CD14-positive monocyte (primary cell): ENCODE measurements around the gene KCNK1. TPM values are rescaled to one million over a fixed set of nuclear protein-coding genes. Genes with fewer than 3 reads are reported as not detected.

ENCODE experiments used
- DNase-seq, 3 donors: peaks; one replicate each; pipeline ENCODE4 v3.0.0-alpha.2; 2011 to 2022
- H2AFZ ChIP-seq: 2 replicates; pipeline ENCODE4 v1.6.0; 2012; ENCODE audit warnings: mild to moderate bottlenecking, low read depth, low read length, inconsistent platforms; ENCODE audit not compliant: insufficient read depth, poor library complexity, severe bottlenecking
- H3K27ac ChIP-seq, 2 donors: 1 replicate in 1 of 2; 2 replicates in 1 of 2; pipeline ENCODE4 v1.5.1; 2012 to 2013; ENCODE audit warnings: low read length in 2 of 2, control low read depth in 1 of 2, inconsistent platforms in 1 of 2, low read depth in 1 of 2, mild to moderate bottlenecking in 1 of 2
- H3K27me3 ChIP-seq, 2 donors: one replicate each; pipeline versions ENCODE4 v1.6.0 to v1.6.1; 2011 to 2013; ENCODE audit warnings: low read length in 2 of 2; ENCODE audit not compliant: control insufficient read depth in 2 of 2, insufficient read depth in 2 of 2
- H3K36me3 ChIP-seq, 2 donors: replicated peaks in 1 of 2; 1 replicate in 1 of 2; 2 replicates in 1 of 2; pipeline versions ENCODE4 v1.5.1 to v1.6.1; 2012 to 2013; ENCODE audit warnings: low read length in 2 of 2, control low read depth in 1 of 2, inconsistent platforms in 1 of 2, mild to moderate bottlenecking in 1 of 2; ENCODE audit not compliant: insufficient read depth in 2 of 2, control insufficient read depth in 1 of 2
- H3K4me1 ChIP-seq, 2 donors: 1 replicate in 1 of 2; 2 replicates in 1 of 2; pipeline versions ENCODE4 v1.5.1 to v1.6.1; 2012 to 2013; ENCODE audit warnings: low read length in 2 of 2, control low read depth in 1 of 2, inconsistent platforms in 1 of 2, mild to moderate bottlenecking in 1 of 2, moderate library complexity in 1 of 2; ENCODE audit not compliant: insufficient read depth in 2 of 2, control insufficient read depth in 1 of 2
- H3K4me2 ChIP-seq: replicated peaks from 2 replicates; pipeline ENCODE3; 2012; ENCODE audit warnings: low read length, moderate library complexity, mild to moderate bottlenecking; ENCODE audit not compliant: poor library complexity, severe bottlenecking; ENCODE audit errors: extremely low read depth
- H3K4me3 ChIP-seq, 3 experiments: fragments of 200-600 bp in 1 of 3; sonication (generic) in 1 of 3; replicated peaks in 1 of 3; 1 replicate in 2 of 3; 2 replicates in 1 of 3; pipeline ENCODE4 v1.5.1; 2011 to 2013; ENCODE audit warnings: low read length in 3 of 3, mild to moderate bottlenecking in 3 of 3, control low read depth in 2 of 3, low read depth in 2 of 3, inconsistent platforms in 1 of 3, moderate library complexity in 1 of 3
- H3K79me2 ChIP-seq: 2 replicates; pipeline ENCODE4 v1.6.0; 2012; ENCODE audit warnings: mild to moderate bottlenecking, control low read depth, inconsistent platforms, low read length, moderate library complexity; ENCODE audit not compliant: insufficient read depth
- H3K9ac ChIP-seq: 2 replicates; pipeline ENCODE4 v1.6.0; 2017; ENCODE audit warnings: low read length, mild to moderate bottlenecking; ENCODE audit not compliant: insufficient read depth, poor library complexity, severe bottlenecking
- H3K9me3 ChIP-seq, 2 donors: replicated peaks in 1 of 2; 1 replicate in 1 of 2; 2 replicates in 1 of 2; pipeline versions ENCODE4 v1.5.1 to v1.6.1; 2012 to 2013; ENCODE audit warnings: low read length in 2 of 2, control low read depth in 1 of 2; ENCODE audit not compliant: control insufficient read depth in 1 of 2, insufficient read depth in 1 of 2
- H4K20me1 ChIP-seq: 2 replicates; pipeline ENCODE4 v1.6.0; 2012; ENCODE audit warnings: mild to moderate bottlenecking, low read length, control low read depth, moderate library complexity; ENCODE audit not compliant: insufficient read depth
- H3K27ac Mint-ChIP-seq, 7 donors: one replicate each; pipeline ENCODE4 v1.8.0; 2020; ENCODE audit warnings: mild to moderate bottlenecking in 7 of 7, mixed read lengths in 7 of 7, moderate library complexity in 6 of 7, inconsistent platforms in 2 of 7
- H3K27me3 Mint-ChIP-seq, 3 donors: one replicate each; pipeline ENCODE4 v1.8.0; 2021 to 2022; ENCODE audit warnings: low read depth in 3 of 3, mild to moderate bottlenecking in 3 of 3, mixed read lengths in 3 of 3, moderate library complexity in 3 of 3, inconsistent platforms in 1 of 3
- H3K36me3 Mint-ChIP-seq, 2 donors: one replicate each; pipeline ENCODE4 v1.8.0; 2020; ENCODE audit warnings: mixed read lengths in 2 of 2, inconsistent platforms in 1 of 2, mild to moderate bottlenecking in 1 of 2
- H3K4me1 Mint-ChIP-seq: one replicate; pipeline ENCODE4 v1.8.0; 2020; ENCODE audit warnings: mild to moderate bottlenecking, mixed read lengths
- H3K4me3 Mint-ChIP-seq, 2 donors: one replicate each; pipeline ENCODE4 v1.8.0; 2020; ENCODE audit warnings: mild to moderate bottlenecking in 2 of 2, mixed read lengths in 2 of 2, moderate library complexity in 1 of 2
- H3K9me3 Mint-ChIP-seq, 7 donors: one replicate each; pipeline ENCODE4 v1.8.0; 2020 to 2022; ENCODE audit warnings: mixed read lengths in 7 of 7, mild to moderate bottlenecking in 6 of 7, moderate library complexity in 6 of 7, inconsistent platforms in 2 of 7
- CTCF ChIP-seq: fragments of 200-600 bp; IDR thresholded peaks from one replicate; pipeline ENCODE4 v1.8.0; 2022; ENCODE audit warnings: antibody characterized with exemption, mild to moderate bottlenecking
- WGBS: methylation state at CpG from one replicate; pipeline ENCODE4 v1.1.5; 2013; ENCODE audit warnings: missing lambda C conversion rate; ENCODE audit not compliant: insufficient coverage; 5-methylcytosine and 5-hydroxymethylcytosine counted together
- intact Hi-C, 2 donors: fragments of 100-400 bp; cut with micrococcal nuclease; formaldehyde crosslinking; loops; one replicate each; pipeline versions ENCODE4 v1.15.0 to v1.15.1; 2023
- polyA plus RNA-seq, 3 donors: library from polyadenylated mRNA; depleted of rRNA in 1 of 3; unstranded in 2 of 3; stranded (reverse) in 1 of 3; fragments of 300-500 nt in 2 of 3; fragments of >200 nt in 1 of 3; fragmentation: Illumina TruSeq in 2 of 3; gene quantifications; 1 replicate in 2 of 3; 2 replicates in 1 of 3; pipeline ENCODE4 v1.2.3, GENCODE V29; 2012 to 2021

The KCNK1 gene
- polyA plus RNA-seq, 3 donors = not detected

GRCh38 chr1:233664804-233665574, 51.1 kb downstream of the KCNK1 start:
- Histone ChIP-seq H3K79me2 (no peaks in the 10 kb centered on the region), H3K4me3 (no peak overlapping the region), H3K9me3 (no peaks in the 10 kb centered on the region), H4K20me1 (no peaks in the 10 kb centered on the region), H3K36me3 (no peaks in the 10 kb centered on the region), H3K27ac (no peak overlapping the region), H3K27me3 (no peaks in the 10 kb centered on the region), H2AFZ (no peak overlapping the region), H3K9ac (no peak overlapping the region), H3K4me2 (no peak overlapping the region), H3K4me1 (no peaks in the 10 kb centered on the region)
- Mint-ChIP-seq H3K36me3 (no peaks in the 10 kb centered on the region), H3K27me3 (peaks cover 0 to 2% (median 0%) of the 10 kb centered on the region in 3 donors), H3K9me3 (peaks cover 0 to 10% (median 3%) of the 10 kb centered on the region in 7 donors), H3K4me3 (no peak overlapping the region), H3K4me1 (no peaks in the 10 kb centered on the region), H3K27ac (no peak overlapping the region)
- intact Hi-C loops = no loop called here
- TF ChIP-seq CTCF = no peak
- WGBS = 93% methylated on average over 3 of the region's 5 CpGs
- no peak for DNase-seq

DNA sequence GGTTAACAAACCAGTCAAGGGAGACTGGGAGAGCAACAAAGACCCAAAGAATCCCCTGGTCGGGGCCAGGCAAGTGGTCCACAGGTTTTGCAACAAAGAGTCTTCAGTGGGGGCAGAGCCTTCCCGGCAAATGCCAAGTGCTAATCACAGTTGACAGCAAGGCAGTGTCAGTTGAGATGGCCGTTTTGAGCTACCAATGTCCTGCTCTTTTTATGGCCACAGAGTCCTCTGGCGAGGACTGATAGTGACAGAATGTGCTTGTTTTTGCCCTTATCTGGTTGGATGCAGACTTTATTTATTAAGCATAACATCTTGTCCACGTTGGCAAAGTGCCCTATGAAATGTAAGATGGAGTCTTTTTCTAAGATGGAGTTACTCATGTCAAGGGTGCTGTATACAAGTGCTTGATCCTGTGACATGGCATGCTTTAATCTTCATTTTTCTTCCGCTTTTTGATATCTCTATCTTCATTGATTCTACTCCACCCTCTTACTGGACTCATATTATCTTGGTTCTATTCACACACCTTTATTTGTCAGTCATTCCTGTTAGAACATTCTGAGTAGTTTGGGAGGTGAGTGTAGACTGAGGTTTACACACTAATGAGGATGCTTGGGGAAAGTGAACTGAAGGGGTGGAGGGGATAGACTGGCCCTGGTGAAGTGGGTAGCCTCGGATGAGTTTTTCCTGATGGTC, 51.8 kb downstream of the KCNK1 start:
- Histone ChIP-seq H3K27me3 (no peaks in the 10 kb centered on the region), H2AFZ (no peak overlapping the region), H3K4me2 (no peak overlapping the region), H3K4me3 (no peak overlapping the region), H3K9me3 (no peaks in the 10 kb centered on the region), H3K79me2 (no peaks in the 10 kb centered on the region), H3K36me3 (no peaks in the 10 kb centered on the region), H3K27ac (no peak overlapping the region), H4K20me1 (no peaks in the 10 kb centered on the region), H3K4me1 (no peaks in the 10 kb centered on the region), H3K9ac (no peak overlapping the region)
- no peaks in the 10 kb centered on the region for H3K4me1 Mint-ChIP-seq
- no peak for DNase-seq
- no peaks in the 10 kb centered on the region for H3K27me3 Mint-ChIP-seq
- H3K27ac Mint-ChIP-seq = no peak overlapping the region
- no peak for TF ChIP-seq CTCF
- intact Hi-C loops = no loop called here
- H3K4me3 Mint-ChIP-seq = no peak overlapping the region
- H3K36me3 Mint-ChIP-seq = no peaks in the 10 kb centered on the region
- H3K9me3 Mint-ChIP-seq = peaks cover 0 to 10% (median 3%) of the 10 kb centered on the region in 7 donors
- 82% methylated on average over 5 of the region's 7 CpGs for WGBS
